ENCODE results near the gene DCLK1.

DCLK1 gene

DNA sequence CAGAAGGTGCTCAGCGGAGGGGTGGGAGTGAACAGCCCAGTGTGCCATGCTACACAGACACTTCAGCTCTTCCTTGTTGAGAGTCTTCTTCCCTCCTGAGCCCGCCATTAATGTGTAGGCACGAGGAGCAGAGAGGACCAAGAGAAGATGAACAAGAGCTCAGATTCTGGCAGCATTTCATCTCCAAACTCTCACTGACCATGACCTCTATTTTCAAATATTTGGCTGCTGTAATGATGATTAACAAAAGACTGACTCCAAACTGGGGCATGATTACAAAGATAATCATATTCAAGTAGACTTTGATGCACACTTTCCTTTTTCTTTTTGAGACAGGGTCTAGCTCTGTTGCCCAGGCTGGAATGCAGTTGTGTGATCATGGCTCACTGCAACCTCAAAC is 236.5 kb downstream of the DCLK1 start:
- no peak for DNase-seq (ENCODE audit: low read depth)

DNA sequence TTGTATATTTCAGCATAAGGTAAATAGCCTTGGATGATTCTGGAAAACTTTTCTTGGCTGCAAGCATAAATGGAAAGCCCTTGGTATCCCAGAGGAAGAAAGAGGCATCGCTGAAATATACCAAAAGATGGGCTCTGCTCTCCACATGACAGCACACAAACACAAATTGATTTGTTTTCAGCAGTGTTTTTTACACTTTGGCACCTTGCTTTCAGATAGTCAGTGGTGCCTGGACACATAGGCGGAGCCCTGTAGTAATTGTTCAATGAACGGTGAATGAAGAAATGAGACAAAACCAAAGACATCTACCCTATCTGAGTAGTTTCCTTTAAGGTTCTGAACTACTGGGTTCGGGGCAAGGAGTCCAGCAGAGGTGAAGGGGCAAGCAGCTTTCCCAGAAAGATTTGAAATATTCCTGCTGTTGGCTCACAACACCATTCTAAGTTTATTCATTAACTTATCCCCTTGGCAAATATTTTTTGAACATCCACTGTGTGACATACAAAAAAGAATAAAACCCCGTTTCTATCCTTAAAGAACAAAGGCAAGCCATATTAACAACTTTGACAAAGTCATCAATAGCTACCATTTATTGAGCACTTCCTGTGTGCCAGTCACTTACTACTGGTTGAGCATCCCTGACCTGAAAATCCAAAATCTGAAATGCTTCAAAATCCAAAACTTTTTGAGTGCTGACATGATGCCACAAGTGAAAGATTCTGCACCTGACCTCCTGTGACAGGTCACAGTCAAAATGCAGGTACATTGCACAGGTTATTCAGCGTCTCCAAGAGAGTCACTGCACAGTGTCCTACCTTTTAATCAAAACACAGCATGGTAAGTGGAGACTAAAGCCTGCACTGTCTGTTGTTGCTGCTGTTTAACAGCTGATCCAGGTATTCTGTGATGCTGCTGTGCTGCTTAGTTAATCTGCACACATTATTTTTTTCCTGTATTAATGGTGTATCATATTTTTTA is 238.1 kb downstream of the DCLK1 start:
- no peak for DNase-seq (ENCODE audit: low read depth)

DNA sequence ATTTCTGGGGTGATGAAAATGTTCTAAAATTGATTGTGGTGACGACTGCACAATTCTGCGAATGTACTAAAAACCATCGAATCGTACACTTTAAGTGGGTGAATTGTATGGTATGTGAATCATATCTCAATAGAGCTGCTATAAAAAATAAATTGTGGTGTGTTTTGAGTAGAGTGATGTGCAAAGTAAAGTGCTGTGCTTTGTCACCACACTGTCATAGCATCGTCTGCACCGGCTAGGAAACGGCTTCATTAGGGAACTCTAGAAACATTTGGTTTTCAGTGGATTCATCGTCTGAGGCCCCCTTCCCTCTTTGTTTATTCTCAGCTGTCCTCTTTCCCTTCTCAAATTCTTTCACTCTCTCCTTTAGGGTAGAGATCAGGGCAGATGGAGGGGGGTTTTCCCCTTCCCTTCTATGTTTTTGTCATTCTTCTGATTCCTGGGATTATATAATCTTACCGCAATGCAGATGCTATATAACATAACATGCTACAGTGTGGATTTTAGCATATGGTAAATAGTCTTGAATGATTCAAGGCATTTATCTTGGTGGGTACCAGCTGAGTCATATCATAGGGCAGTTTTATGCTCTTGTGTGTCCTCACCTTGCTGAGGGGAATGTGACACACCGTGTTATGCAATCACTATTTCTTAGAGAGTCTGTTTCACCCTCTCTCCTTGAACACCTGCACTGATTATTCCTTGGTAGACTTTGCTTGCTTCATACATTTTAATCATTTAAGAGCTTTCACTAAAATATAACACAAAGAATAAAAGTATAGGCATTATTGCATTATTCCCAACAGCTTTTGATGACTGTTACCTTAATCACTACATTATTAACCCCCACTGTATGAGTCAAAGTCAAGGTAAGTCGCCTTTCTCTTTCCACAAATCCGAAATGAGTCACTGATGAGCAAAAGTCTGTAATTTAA is 239.4 kb downstream of the DCLK1 start:
- no peak for DNase-seq (ENCODE audit: low read depth)

DNA sequence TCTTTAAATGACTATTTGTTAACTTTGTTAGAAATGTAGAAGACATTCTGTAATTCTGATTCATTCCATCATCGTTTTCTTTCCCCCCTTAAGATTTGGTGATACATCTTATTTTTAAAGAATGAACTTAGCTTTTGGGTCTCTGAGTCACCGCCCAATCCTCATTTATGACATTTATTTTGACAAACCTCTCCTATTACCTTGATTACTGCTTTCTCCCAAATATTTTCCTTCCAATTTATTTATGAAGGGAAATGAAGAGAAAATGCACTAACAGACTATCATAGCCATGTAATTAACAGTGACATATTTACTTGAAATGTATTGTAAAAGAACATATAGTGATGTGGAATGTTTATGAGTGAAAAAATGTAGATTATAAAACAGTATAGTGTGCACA is 241.6 kb downstream of the DCLK1 start:
- DNase-seq (ENCODE audit: low read depth): no peak

DNA sequence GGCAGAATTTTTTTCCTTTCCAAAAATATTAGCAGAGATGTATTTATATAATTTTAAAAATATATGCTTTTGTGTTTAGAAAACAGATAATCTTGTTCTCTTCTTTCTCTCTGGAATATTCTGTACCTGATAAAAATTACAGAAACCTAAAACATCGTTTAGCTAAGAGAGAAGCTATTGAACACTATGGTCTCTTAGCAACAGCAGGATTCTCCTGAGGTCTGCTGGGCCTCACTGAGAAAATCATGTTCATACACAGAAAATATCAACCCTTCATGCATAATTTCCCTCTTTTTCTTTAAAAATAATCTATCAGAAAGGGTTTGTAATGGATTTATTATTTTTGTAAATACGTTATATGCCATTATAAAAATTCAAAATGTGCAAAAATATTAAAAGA is 242.2 kb downstream of the DCLK1 start:
- DNase-seq (ENCODE audit: low read depth): no peak

DNA sequence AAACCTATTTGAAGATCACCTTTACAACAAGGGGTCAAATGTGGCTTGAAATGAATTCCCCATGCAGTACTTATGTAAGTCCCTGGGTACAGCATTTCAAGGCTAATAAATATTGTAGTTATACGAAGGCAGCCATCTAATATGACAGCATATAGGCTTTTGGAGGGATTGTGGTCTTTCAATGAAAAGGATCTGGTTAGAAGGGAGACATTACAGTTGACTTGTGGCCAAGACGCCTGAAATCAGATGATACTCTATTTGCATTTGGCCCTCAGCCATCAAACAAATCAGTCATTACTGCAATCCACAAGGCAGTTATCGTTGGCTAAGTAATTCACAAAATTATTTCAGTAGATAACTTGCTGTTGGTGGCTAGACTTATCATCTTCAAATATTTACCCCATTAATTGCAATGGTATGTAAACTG is 242.7 kb downstream of the DCLK1 start:
- DNase-seq (ENCODE audit: low read depth): no peak

DNA sequence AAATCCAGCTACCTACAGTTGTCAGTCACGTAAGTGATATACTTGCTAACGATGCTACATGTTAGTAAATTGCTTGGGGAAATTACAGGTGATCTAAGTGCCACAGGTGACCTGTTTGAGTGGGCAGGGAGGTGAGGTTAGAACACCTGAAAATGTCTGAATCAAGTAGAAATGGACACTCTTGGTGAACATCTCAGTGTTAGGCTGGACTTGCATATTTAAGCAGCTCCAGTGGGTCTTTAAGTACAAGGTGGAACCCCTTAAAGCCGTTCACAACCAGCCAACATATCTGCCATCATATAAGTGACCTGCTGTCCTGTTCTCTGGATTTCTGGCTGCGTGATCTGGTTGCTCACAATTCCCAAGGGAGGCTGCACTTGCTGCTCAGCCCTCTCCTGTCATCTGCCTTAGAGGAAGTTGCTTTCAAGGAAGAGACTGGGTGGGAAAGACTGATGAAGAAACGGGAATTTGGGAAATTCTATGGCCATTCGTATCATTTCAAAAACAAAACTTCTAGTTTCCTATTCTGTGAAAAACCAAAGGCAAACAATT is 244.0 kb downstream of the DCLK1 start:
- no peak for DNase-seq (ENCODE audit: low read depth)

DNA sequence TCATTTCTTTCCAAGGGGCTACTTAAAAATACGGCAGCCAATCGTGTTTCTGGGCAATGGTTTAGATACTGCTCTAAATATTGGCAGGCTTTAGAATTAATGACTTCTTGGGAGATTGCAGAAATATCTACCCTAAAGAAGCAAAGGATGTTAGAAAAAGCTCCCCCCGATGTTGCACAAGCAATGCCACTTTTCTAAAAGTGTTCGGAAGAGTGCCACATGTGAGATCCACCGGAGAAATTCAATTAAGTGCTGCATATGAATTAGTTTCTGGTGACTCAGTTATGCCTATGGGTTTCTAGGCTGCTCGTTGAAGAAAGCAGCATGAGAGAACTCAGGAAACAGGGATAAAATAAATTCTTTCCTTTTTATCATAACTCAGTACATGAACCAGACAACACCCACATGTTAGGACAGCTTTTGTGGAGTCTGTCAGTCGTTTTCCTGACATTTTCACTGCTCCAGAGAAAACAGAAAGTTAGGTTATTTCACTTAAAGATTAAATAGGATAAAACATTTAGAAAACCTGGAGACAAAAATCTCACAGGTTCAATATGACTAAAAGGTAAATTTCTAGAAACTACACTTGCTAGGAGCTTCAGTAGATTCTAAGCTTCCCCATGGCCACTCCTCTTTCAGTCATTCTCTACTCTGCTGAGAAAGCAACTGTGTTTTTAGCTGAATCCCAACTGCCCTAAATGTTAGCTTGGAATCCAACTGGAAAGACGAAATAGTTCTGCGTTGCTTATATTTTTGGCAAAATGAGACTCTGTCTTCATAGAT is 244.7 kb downstream of the DCLK1 start:
- no peak for DNase-seq (ENCODE audit: low read depth)

DNA sequence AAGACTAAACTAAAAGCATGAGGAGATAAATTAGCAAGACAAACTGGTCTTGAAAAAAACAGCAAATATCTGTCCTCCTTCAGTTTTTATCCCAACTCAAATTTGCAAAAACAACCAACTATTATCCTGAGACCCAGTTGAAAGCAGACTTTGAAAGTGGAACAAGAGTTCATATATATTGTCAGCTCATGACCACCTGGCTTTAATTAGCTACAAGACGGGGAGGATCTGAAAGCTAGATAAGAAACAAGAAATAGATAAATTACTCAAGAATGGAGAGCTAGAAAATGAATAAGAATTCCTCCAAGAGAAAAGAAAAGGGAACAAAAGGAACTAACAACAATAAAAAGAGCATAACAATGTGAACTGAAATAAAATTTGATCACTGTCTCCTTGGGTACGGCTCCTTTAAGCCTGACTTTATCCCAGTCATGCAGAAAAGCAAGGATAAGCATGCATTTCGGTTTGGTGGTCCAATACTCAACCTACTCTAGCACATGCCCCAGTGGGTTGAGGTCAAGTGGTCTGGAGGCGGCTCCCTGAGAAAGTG is 246.9 kb downstream of the DCLK1 start:
- DNase-seq (ENCODE audit: low read depth): no peak

DNA sequence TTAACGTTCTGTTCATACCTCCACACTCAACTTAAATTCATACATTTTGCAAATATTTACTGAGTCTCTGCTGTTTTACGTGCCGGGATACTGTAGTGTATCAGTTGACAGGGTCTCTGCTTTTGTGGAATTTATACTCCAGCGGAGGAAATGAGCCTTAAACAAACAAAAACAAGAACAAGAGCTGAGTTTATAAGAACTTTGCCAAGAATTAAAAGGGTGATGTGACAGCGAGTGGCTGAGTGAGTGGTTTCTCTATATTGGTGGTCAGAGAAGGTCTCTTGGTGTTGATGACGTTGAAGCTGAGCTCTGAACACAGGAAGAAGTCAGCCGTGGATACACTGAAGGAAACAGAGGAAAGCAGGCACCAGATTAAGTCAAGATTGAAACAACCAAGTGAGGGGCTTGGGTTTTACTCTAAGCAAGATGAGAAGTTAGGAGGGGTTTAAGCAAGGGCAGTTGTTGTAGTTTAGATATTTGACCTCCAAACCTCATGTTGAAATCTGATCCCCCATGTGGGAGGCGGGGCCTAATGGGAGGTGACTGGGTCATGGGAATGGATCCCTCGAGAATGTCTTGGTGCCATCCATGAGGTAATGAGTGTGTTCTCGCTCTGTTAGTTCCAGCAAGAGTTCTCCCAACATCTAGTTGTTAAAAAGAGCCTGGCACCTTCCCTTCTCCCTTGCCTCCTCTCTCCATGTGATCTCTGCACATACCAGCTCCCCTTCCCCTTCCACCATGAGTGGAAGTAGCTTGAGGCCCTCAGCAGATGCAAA is 248.3 kb downstream of the DCLK1 start:
- DNase-seq (ENCODE audit: low read depth): no peak

DNA sequence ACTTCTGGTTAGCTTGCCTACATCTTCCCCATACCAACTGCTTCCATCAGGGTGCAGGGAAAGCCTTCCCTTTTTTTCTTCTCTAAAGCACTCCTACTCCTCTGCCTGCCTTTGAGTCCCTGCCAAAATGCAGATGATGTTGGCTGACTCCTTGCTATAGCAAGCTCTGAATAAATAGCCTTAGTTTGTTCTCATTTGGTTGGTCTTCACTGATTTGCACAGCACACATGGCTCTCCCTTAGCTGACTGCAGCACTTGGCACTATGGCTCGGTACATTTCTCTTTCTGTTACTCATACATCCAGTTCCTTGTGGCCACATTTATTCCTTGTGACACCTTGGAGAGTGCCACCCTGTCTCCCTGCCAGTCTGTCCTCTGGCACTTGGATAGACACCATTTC is 249.8 kb downstream of the DCLK1 start:
- no peak for DNase-seq (ENCODE audit: low read depth)

DNA sequence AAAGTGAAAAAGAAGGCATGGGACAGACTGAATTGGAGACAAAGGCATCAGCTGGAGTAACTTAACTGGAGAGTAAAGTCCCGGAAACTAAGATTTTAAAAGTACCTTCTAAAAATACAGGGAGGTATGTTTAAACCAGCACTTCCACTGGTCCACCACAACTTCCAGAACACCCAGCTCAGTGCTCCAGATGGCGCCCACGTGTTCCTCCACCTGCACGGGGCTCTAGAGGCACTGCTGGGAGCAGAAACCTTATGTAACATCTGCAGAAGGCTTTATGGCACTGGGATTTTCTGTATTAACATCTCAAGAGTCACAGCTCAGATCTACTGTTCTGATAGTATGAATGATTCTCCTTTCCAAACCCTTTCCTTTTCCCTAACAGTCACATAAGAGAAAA is 252.1 kb downstream of the DCLK1 start:
- DNase-seq (ENCODE audit: low read depth): no peak

DNA sequence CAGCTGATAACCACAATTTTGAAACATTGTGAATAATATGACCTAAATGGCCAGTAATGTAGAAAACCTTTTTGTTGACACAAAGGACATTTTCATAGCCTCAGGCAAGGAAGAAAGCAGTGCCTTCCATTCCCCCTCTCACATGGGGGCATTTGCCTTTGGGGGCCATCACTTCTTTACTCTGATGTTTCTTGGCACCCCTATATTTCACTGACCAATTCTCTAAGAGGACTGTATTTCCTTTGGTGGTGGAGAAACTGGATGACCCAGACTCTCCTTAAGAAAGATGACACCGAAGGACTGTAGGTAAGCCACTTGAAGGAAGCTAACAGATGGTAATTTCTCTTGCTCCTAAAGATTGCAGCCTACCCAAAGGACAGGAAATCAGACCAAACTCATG is 254.6 kb downstream of the DCLK1 start:
- no peak for DNase-seq (ENCODE audit: low read depth)

DNA sequence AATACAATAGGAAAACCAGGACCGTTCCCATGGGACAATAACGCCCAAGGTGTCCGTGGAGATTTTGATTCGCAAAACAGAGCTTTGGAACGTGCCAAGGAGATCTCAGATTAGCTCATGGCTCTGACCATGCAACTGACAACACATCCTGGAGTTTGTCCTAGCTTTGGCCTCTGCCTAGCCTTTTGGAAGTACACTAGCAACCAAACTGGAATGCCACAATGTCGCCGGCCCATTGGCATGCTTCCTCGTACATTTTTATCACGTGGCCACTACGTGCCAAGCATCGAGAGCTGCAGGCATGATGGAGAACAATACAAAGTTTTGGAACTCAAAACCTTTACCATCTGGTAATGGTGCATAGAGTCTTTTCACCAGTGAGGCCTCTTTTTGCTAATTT is 256.5 kb downstream of the DCLK1 start:
- DNase-seq (ENCODE audit: low read depth): no peak

DNA sequence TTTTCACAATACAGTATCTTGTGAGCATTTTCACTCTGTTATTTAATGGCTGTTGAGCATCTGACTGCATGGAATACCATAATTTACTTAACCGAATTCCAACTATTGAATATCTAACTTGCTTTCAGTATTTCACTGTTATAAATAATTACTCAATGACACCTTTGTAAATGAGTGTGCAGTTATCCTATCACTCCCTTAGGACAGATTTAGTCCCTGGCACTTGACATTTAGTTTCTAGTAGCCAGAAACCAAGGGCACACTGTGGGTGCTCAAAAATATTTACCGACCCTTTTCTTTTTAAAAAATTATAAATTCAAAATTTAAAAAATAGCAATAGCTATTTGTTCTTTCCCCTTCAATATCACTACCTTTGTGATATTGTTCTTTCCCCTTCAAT is 258.8 kb downstream of the DCLK1 start:
- no peak for DNase-seq (ENCODE audit: low read depth)

DNA sequence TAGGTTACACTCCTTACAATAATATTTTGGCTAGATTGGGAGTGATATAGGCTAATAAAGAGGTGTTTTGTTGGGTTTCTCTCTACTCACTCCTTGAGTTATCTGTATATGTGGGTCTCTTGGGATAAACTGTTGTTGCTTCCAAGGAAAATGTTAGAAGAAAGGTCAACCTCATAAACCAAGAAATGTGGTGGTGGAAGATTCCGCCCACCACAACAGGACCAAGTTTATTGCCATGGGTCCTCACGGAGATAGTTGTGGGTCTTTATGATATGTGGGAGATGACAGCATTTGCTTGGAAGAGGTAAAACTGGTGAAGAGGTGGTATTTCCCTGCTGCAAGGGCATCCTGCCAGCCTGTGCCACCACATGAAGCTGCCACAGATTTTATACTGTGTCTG is 259.6 kb downstream of the DCLK1 start:
- no peak for DNase-seq (ENCODE audit: low read depth)

DNA sequence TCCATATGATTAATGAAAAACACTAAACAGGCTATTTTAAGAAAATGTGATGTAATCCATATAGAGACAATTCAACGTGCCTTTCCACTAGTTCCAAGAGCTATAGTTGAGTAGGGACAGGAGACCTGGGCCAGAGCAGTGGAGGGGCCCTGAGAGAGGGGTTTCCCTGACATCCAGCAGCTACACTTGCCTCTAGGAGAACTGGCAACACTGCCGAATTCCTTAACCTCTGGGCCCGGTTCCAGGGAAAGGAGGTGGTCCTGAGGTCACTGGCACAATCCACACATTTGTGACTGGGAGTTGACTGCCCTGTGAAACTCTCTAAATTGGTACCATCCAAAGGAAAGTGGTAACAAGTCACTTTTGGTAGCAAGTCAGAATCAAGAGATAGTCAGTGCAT is 264.4 kb downstream of the DCLK1 start:
- no peak for DNase-seq (ENCODE audit: low read depth)

DNA sequence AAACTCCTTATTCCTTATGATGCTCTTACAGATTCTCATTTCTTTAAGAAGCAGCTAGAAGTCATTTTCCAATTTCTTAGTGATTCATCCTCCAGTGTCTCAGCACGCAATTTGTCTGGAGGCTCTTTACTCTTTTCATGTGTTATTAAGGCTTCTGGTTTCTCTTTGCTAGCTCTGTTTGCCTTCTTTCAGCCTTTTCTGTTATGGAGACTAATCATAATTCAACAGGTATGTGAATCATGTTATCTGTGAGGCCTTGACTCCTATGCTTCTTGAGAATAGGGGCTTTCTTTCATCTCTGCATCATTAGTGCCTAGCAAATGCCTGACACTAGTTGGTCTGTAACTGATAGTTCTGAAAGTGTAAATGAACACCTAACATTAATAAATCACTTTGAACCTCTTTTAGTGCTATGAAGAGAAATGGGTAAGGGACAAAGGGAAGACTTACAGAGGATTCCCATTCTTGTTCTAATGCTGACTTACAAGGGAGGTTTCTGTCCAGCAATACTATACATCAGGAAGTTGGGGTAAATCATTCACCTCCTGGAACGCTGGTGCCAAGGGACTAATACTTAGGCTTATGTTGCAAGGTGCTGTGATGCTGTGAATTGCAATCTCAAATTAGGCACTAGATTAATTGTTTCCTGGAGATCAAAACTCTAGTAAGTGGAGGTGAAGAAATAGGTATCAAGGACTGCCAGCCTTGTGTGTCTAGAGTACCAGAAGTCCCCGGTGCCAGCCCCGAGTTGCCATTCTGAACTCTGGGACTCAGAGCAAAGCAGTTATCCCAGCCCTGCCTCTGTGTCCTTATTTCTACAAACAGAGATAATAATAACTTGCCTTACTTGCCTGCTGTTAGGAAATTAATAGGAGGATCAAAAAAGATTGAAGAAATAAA is 265.6 kb downstream of the DCLK1 start:
- DNase-seq (ENCODE audit: low read depth): no peak

DNA sequence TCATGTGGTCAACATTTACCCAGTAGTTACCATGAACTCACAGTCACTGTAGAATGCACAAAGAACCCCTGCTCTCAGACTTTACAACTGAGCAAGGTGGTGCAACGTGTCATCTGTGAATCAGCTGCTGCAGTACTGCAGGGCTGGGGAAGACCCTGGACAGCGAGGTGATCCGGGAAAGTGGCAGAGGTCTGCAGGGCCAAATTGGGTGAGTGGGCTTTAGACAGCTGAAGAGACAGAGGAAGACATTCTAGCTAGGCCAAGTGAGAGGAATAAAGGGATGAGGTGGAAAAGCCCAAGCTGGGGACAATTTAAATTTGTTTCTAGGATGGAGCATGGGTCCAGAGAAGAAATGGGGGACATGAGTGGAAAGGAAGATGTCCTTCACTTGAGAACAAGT is 270.5 kb downstream of the DCLK1 start:
- no peak for DNase-seq (ENCODE audit: low read depth)

DNA sequence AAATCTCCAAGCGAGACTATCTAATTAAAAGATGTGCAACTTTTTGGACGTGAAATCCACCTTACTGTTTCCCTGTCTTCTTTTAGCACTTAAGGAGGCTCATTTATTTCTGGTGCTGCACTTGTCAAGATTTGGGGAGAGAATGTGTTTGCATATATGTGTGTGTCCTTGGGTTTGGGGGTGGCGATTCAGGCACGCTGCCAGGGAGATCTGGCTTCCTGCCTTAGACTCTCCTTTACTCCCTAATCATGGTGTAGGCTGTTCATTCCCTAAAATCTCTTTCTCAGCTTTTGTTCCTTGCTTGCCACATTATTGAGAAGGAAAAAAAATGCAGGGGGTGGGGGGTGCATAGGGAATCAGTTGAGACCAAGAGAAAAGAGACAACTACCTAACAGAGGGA is 271.2 kb downstream of the DCLK1 start:
- DNase-seq (ENCODE audit: low read depth): no peak

All from stimulated activated CD4-positive, alpha-beta T cell treated with anti-CD3 and anti-CD28 coated beads, Interleukin-2, amount 100 ng/mL, for 4 hours (primary cell).